CD4-positive, alpha-beta T cell (primary cell): Measurements from ENCODE around the gene TYR. TPM values are rescaled to one million over a fixed set of nuclear protein-coding genes. Genes with fewer than 3 reads are reported as not detected.

Experiments used
- ATAC-seq: fragments of 200-7000 bp; cut with Tn5 transposase; one replicate; pipeline ENCODE4 v1.10.0; 2022; ENCODE audit warnings: mild to moderate bottlenecking; ENCODE audit not compliant: poor library complexity
- CTCF ChIA-PET: fragments of 350-600 bp; sonication (Branson Sonifier 250); formaldehyde crosslinking; loops from one replicate; lab custom pipeline; 2021; ENCODE audit warnings: antibody characterized with exemption, inconsistent platforms; lab: Charles Lee
- POLR2A ChIA-PET: fragments of 350-600 bp; sonication (Branson Sonifier 250); formaldehyde crosslinking; loops from one replicate; lab custom pipeline; 2021; ENCODE audit warnings: antibody characterized with exemption, inconsistent platforms; lab: Charles Lee
- DNase-seq, 14 experiments: peaks; one replicate each; pipeline ENCODE4 v3.0.0-alpha.2; 2013 to 2020; ENCODE audit warnings: mixed read lengths in 2 of 14
- H3K27ac ChIP-seq, 2 donors: one replicate each; pipeline versions ENCODE4 v1.5.1 to v1.7.0; 2013; ENCODE audit warnings: low read length in 2 of 2, low read depth in 1 of 2, mild to moderate bottlenecking in 1 of 2
- H3K27me3 ChIP-seq, 2 experiments: 1 replicate in 1 of 2; 2 replicates in 1 of 2; pipeline versions ENCODE4 v1.6.1 to v1.7.0; 2013; ENCODE audit warnings: low read length in 2 of 2, control low read depth in 1 of 2, mild to moderate bottlenecking in 1 of 2, moderate library complexity in 1 of 2; ENCODE audit not compliant: insufficient read depth in 2 of 2, control insufficient read depth in 1 of 2
- H3K36me3 ChIP-seq: one replicate; pipeline ENCODE4 v1.6.1; 2013; ENCODE audit warnings: low read length, control low read depth; ENCODE audit not compliant: insufficient read depth
- H3K4me1 ChIP-seq: one replicate; pipeline ENCODE4 v1.6.1; 2013; ENCODE audit warnings: low read length, control low read depth; ENCODE audit not compliant: insufficient read depth
- H3K4me3 ChIP-seq: one replicate; pipeline ENCODE4 v1.5.1; 2013; ENCODE audit warnings: mild to moderate bottlenecking, low read length, moderate library complexity
- H3K9me3 ChIP-seq, 2 experiments: 1 replicate in 1 of 2; 2 replicates in 1 of 2; pipeline versions ENCODE4 v1.6.1 to v1.7.0; 2013; ENCODE audit warnings: low read length in 2 of 2, mild to moderate bottlenecking in 2 of 2, control low read depth in 1 of 2, moderate library complexity in 1 of 2; ENCODE audit not compliant: control insufficient read depth in 1 of 2, insufficient read depth in 1 of 2
- H3K27ac Mint-ChIP-seq: one replicate; pipeline ENCODE4 v1.8.0; 2020; ENCODE audit warnings: mixed read lengths
- H3K27me3 Mint-ChIP-seq: one replicate; pipeline ENCODE4 v1.8.0; 2021; ENCODE audit warnings: mixed read lengths
- H3K36me3 Mint-ChIP-seq: one replicate; pipeline ENCODE4 v1.8.0; 2021; ENCODE audit warnings: low read depth, mixed read lengths
- H3K4me1 Mint-ChIP-seq: one replicate; pipeline ENCODE4 v1.8.0; 2021; ENCODE audit warnings: low read depth, mixed read lengths
- H3K4me3 Mint-ChIP-seq: one replicate; pipeline ENCODE4 v1.8.0; 2020; ENCODE audit warnings: mild to moderate bottlenecking, mixed read lengths
- H3K9me3 Mint-ChIP-seq: one replicate; pipeline ENCODE4 v1.8.0; 2020; ENCODE audit warnings: mixed read lengths
- intact Hi-C, 2 experiments: fragments of 100-400 bp; cut with DNase I in 1 of 2; cut with micrococcal nuclease in 1 of 2; formaldehyde crosslinking; loops; one replicate each; pipeline versions ENCODE4 v1.15.1 to v1.9.0; 2023 to 2025; cut with DNase I, micrococcal nuclease
- total RNA-seq, 174 experiments: library from RNA in 2 of 174; stranded (reverse) in 2 of 174; gene quantifications; one replicate each; pipeline ENCODE4 v1.2.3 and lab custom pipeline; 2021 to 2026
- TF ChIP-seq, protein P1 (sequence below): fragments of 200-600 bp; IDR thresholded peaks from one replicate; pipeline ENCODE4 v1.8.0; 2022; ENCODE audit warnings: antibody characterized with exemption, mild to moderate bottlenecking

The TYR gene
- total RNA-seq, 2 experiments from 2014 or later = not detected

GRCh38 chr11:89181111-89181510 lies 3.4 kb downstream of the TYR start:
- ChIA-PET CTCF (no interaction called here), POLR2A (no interaction called here)
- intact Hi-C loops = no loop called here
- DNase-seq = no peak
- Mint-ChIP-seq H3K36me3 (no peaks in the 10 kb centered on the region), H3K4me3 (no peak overlapping the region), H3K27ac (no peak overlapping the region), H3K4me1 (no peaks in the 10 kb centered on the region), H3K9me3 (no peaks in the 10 kb centered on the region), H3K27me3 (peaks cover 4% of the 10 kb centered on the region)
- H3K4me3 ChIP-seq = no peak overlapping the region
- TF ChIP-seq, protein P1, sequence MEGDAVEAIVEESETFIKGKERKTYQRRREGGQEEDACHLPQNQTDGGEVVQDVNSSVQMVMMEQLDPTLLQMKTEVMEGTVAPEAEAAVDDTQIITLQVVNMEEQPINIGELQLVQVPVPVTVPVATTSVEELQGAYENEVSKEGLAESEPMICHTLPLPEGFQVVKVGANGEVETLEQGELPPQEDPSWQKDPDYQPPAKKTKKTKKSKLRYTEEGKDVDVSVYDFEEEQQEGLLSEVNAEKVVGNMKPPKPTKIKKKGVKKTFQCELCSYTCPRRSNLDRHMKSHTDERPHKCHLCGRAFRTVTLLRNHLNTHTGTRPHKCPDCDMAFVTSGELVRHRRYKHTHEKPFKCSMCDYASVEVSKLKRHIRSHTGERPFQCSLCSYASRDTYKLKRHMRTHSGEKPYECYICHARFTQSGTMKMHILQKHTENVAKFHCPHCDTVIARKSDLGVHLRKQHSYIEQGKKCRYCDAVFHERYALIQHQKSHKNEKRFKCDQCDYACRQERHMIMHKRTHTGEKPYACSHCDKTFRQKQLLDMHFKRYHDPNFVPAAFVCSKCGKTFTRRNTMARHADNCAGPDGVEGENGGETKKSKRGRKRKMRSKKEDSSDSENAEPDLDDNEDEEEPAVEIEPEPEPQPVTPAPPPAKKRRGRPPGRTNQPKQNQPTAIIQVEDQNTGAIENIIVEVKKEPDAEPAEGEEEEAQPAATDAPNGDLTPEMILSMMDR = no peak
- no peak overlapping the region for H3K27ac ChIP-seq
- ATAC-seq = no peak
- H3K36me3 ChIP-seq = no peaks in the 10 kb centered on the region
- H3K4me1 ChIP-seq = no peaks in the 10 kb centered on the region
- H3K9me3 ChIP-seq = no peaks in the 10 kb centered on the region
- H3K27me3 ChIP-seq = no peaks in the 10 kb centered on the region

DNA sequence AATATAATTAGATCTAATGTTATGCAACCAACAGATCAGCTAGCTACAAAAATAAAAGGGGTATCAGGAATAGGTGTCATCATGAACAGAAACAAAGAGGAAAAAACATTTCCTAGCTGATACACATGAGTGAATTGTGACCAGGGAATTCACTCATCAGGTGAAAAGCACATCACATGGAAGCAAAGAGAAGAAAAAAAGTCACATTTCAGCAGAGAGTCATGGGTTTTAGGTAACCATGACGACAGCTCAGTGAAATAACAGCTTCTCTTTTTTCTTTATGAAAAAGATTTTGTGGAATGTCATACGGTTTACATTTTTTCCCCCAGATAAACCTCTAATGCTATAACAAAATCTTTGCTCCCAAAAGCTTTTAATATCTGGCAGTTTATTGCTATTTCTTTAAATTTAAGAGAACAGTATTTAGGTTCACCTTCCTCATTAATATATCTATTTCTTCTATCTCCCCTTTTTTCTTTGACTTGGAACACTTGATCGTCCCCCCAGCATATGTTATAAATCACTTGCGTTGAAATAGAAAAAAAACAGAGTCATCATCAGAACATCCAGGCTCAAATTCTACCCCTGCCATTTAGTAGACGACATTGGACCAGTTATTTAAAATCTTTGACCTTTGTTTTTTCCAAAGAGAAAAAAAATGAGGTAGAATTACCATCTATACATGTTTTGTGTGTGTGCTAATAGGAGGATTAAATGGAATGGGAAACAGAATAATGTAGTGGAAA lies 5.3 kb downstream of the TYR start:
- no peak overlapping the region for H3K27ac Mint-ChIP-seq
- Histone ChIP-seq H3K9me3 (no peaks in the 10 kb centered on the region), H3K4me1 (no peaks in the 10 kb centered on the region), H3K27me3 (no peaks in the 10 kb centered on the region), H3K36me3 (no peaks in the 10 kb centered on the region), H3K4me3 (no peak overlapping the region), H3K27ac (no peak overlapping the region)
- H3K4me1 Mint-ChIP-seq = no peaks in the 10 kb centered on the region
- no peak for DNase-seq
- TF ChIP-seq, protein P1 = no peak
- no peaks in the 10 kb centered on the region for H3K9me3 Mint-ChIP-seq
- no peaks in the 10 kb centered on the region for H3K36me3 Mint-ChIP-seq
- H3K4me3 Mint-ChIP-seq = no peak overlapping the region
- H3K27me3 Mint-ChIP-seq = peaks cover 4% of the 10 kb centered on the region
- CTCF ChIA-PET = no interaction called here
- intact Hi-C loops = no loop called here
- POLR2A ChIA-PET = no interaction called here
- ATAC-seq = no peak

DNA sequence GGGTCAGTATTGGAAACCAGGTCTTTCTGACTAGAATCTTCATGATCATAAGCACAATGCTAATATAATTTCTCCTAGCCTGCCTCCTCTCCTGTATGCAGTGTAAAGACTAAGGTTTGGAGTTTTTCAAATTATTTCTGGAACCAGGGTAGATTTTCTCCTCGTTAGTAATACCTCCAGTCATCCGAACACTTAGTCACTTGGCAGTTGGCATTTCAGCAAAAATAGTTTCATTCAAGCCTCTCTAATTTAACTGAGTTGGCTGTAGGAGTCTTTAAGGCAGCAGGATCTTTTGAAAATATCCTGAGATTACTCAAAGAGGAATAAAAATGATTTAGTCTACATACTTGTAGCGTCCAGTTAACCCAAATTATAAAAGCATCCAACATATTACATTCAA lies 6.3 kb downstream of the TYR start:
- ChIA-PET CTCF (no interaction called here), POLR2A (no interaction called here)
- no peak overlapping the region for H3K27ac ChIP-seq
- intact Hi-C loops = no loop called here
- no peak overlapping the region for H3K4me3 ChIP-seq
- H3K4me1 ChIP-seq = no peaks in the 10 kb centered on the region
- TF ChIP-seq, protein P1 = no peak
- DNase-seq = no peak
- Mint-ChIP-seq H3K36me3 (no peaks in the 10 kb centered on the region), H3K9me3 (no peaks in the 10 kb centered on the region), H3K4me3 (no peak overlapping the region), H3K4me1 (no peaks in the 10 kb centered on the region), H3K27me3 (no peaks in the 10 kb centered on the region), H3K27ac (no peak overlapping the region)
- no peak for ATAC-seq
- no peaks in the 10 kb centered on the region for H3K36me3 ChIP-seq
- H3K27me3 ChIP-seq = no peaks in the 10 kb centered on the region
- no peaks in the 10 kb centered on the region for H3K9me3 ChIP-seq
